GM18519 (cell line): Measurements from ENCODE around the gene SCIN.
"Not testable (repeated sequence)": the region's sequence is repeated elsewhere in the genome, so short reads cannot be mapped to it uniquely, and the experiment has no call there.

Source experiments
- ATAC-seq: cut with Tn5 transposase; IDR thresholded peaks from one replicate; pipeline ENCODE4 v1.9.1; 2021; ENCODE audit warnings: mild to moderate bottlenecking, moderate library complexity; ENCODE audit not compliant: unreplicated experiment, low FRiP score

SCIN gene

GRCh38 chr7:12570534-12571461, at the start of gene SCIN:
Gene SCIN (plus strand): TSS chr7:12570720. CDS start chr7:12570787, 67 bp downstream.
- ATAC-seq, result no peak

DNA sequence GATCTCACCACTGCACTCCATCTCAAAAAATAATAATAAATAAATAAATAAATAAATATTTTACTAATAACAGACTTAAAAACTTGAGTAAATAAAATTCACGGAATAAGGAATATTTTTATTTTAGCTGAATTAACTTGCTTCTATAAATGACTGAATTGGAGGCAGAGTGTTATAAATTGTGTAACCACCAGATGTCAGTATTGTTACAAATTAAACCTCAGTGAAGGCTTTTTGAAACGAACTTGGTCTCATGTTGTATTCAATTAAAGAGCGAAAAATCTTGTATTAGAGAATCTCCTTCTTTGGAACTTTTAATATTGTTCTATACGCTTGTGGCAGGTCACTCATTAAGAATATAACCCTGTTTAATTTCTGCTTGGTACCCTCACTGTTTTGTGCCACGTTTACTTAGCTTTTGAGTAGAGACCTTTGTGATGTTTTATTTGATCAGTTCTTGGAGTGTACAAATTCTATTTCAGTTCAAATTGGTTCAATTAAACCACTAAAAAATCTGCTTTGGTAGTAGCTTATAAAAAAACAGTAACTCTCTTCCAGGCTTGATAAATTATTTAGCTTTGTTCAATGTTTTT, 45.6 kb upstream of the SCIN start:
- peak; percentile 71 for ATAC-seq

GRCh38 chr7:12526693-12527092, 43.8 kb upstream of the SCIN start:
- ATAC-seq, result not testable (repeated sequence)

GRCh38 chr7:12527670-12528069, 42.9 kb upstream of the SCIN start:
- not testable (repeated sequence) for ATAC-seq

DNA sequence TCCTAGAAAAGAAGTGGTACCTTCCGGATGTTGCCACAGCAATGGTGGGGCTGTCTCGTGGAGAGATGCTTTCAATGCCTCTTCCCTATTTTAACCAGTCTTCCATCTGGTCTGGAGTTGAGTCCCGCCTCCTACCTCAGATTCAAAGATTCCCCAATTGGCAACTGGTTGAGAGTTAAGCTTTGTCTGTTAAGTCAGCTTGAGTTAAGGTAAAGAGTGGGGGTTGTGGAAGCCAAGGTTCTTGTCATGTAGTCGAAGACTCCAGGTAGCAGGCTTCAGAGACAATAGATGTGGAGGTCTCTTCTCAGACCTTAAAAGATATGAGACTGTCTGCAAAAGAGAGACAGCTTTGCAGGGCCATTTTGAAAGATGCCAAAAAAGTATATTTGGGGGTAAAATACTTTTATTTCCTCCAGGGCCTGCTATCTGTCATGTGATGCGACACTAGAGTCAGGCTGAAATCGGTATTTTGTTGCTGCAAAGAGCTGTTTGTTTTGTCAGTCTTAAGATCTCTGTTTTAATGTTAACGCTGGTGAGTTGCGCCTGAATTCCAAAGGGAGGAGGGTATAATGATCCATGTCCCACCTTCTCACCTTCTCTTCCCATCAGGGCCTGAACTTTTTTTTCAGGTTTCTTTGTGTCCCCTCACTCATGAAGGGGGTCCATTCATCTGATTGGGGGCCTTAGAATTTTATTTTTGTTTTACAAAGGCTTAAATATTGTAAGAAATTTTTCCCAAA, 40.4 kb upstream of the SCIN start:
- ATAC-seq, result no peak

GRCh38 chr7:12531784-12532183, 38.7 kb upstream of the SCIN start:
- ATAC-seq, result no peak

GRCh38 chr7:12534046-12534445, 36.5 kb upstream of the SCIN start:
- ATAC-seq, result no peak

GRCh38 chr7:12539681-12540080, 30.8 kb upstream of the SCIN start:
- ATAC-seq, result no peak

DNA sequence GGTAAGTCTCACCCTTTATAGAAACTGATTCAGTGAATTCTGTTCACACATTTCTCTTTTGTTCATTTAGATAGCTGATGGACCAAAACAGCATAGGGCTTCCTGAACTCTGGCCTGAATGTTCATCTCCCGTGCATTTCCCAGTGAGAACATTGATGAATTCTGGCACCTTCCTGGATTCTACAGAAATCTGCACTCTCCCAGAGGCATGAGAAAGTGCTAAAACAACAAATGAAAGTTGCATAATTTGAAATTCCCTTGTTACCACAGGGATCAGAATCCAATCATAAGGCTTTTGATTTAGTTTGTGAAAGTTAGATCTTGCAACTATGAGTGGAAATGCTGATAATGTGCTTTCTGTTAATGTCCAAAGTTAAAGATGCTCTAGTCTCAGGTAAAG, 29.7 kb upstream of the SCIN start:
- no peak for ATAC-seq

- no peak for ATAC-seq
These were observed 26.9 kb upstream of the SCIN start for GRCh38 chr7:12543586-12543985.

DNA sequence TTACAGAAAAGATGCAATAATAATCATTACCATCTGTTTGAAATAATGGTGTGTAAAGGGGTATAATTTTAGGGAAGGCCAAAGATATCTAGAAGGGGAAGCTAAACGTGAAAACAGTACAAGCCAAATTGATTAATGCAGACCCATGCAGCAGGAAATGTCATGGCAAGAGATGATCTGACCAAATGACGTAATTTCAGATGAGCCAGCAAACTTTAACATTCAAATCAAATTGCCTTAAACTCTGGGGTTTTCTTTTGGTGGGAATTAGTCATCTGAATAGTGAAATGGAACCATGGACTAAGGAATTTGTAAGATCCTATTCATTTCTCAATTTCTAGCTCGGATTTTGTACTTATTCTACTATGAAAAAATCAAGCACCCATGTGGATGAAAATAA, 21.4 kb upstream of the SCIN start:
- ATAC-seq, result no peak

- no peak for ATAC-seq
These were observed 19.6 kb upstream of the SCIN start for GRCh38 chr7:12550956-12551355.

DNA sequence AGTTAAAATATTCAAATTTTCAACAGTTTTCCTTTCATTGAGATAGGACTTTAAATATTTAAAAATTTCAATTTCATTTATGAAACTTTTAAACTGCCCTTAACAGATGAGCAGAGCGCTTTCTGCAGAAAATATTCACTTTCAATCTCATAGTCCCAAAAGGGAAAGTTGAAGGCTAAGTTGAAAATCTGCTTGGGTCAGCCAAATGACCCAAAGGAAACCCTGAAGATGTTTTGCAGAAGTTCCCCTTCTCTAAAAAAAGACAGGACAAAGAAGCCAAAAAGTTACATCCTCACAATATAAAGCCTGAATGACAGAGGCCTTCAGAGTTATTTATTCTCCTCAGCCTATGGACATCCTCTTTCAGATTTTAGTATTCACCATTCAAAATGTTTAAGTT, 17.6 kb upstream of the SCIN start:
- no peak for ATAC-seq

- ATAC-seq, result no peak
These were observed 17.1 kb upstream of the SCIN start for GRCh38 chr7:12553416-12553815.

GRCh38 chr7:12554351-12554750, 16.2 kb upstream of the SCIN start:
- ATAC-seq, result no peak

GRCh38 chr7:12554872-12555271, 15.6 kb upstream of the SCIN start:
- no peak for ATAC-seq

DNA sequence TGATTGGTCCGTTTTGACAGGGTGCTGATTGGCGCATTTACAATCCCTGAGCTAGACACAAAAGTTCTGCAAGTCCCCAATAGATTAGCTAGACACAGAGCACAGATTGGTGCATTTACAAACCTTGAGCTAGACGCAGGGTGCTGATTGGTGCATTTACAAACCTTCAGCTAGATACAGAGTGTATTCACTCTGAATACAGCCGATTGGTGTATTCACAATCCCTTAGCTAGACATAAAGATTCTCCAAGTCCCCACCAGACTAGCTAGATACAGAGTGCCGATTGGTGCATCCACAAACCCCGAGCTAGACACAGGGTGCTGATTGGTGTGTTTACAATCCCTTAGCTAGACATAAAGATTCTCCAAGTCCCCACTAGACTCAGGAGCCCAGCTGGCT, 14.8 kb upstream of the SCIN start:
- ATAC-seq, result not testable (repeated sequence)

DNA sequence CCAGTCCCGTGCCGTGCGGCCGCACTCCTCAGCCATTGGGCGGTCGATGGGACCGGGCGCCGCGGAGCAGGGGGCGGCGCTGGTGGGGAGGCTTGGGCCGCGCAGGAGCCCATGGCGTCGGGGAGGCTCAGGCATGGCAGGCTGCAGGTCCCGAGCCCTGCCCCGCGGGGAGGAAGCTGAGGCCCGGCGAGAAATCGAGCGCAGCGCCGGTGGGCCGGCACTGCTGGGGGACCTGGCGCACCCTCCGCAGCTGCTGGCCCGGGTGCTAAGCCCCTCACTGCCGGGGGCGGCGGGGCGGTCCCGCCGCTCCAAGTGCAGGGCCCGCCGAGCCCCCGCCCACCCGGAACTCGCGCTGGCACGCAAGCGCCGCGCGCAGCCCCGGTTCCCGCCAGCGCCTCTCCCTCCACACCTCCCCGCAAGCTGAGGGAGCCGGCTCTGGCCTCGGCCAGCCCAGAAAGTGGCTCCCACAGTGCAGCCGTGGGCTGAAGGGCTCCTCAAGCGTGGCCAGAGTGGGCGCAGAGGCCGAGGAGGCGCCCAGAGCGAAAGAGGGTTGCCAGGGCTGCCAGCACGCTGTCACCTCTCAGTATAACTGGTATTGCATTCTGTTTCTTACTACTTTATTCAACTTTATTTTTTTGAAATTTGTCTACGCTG, 14.3 kb upstream of the SCIN start:
- not testable (repeated sequence) for ATAC-seq

DNA sequence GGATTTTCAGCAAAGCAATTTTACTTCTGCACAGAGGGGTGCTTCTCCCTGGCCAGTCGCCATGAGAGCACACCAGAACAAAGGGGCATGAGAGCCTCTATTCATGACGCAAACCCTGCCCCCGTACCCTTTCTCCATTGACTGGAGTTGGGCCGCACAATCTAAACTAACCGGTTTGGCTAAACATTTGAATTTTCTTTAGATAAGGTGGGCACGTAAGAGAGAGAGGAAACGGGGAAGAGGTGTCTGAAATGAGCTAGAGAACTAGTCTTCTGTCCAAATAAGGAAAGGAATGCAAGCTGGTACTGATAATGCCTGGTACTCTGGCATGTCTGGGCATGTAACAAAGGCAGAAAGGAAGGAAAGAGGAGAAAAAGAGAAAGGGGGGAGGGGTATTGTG, 13.2 kb upstream of the SCIN start:
- no peak for ATAC-seq

DNA sequence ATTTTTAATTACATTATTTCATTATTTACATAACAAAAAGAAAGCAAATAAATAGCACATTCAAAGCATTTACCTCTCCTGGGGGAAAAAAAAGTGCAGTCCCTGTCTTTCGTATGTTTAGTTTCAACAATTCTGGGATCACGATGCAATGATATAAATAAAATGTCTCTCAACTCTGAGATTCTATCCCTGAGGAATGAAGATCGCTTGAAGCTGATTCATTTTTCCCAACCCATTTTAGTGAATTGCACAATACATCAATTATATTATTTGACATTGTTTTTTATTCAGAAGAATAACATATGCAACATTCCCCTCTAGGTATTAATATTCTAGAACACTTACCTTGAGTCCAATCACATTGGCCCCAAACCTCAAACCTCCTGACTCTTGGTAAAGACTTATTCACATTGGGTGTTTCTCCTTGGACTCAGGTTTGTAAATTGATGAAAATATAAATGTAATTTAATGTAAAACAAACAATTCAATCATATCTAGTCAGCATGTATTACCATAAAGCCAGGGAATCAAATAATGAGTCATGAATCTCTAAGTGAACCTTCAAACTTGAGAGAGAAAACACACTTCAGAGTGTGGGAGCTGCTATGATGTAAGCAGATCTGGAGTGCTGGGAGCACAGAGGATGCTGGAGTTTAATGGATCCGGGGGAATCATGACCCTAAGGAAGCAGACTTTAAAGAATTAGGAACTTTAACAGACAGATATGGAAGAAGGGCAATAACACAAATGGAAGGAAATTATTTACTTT, 5.3 kb upstream of the SCIN start:
- no peak for ATAC-seq
